GM18868 (cell line): ENCODE data around the gene LRRC27.

ENCODE experiments used
- ATAC-seq: cut with Tn5 transposase; IDR thresholded peaks from one replicate; pipeline ENCODE4 v1.9.1; 2021; ENCODE audit warnings: mild to moderate bottlenecking, moderate library complexity; ENCODE audit not compliant: unreplicated experiment

LRRC27 gene

DNA sequence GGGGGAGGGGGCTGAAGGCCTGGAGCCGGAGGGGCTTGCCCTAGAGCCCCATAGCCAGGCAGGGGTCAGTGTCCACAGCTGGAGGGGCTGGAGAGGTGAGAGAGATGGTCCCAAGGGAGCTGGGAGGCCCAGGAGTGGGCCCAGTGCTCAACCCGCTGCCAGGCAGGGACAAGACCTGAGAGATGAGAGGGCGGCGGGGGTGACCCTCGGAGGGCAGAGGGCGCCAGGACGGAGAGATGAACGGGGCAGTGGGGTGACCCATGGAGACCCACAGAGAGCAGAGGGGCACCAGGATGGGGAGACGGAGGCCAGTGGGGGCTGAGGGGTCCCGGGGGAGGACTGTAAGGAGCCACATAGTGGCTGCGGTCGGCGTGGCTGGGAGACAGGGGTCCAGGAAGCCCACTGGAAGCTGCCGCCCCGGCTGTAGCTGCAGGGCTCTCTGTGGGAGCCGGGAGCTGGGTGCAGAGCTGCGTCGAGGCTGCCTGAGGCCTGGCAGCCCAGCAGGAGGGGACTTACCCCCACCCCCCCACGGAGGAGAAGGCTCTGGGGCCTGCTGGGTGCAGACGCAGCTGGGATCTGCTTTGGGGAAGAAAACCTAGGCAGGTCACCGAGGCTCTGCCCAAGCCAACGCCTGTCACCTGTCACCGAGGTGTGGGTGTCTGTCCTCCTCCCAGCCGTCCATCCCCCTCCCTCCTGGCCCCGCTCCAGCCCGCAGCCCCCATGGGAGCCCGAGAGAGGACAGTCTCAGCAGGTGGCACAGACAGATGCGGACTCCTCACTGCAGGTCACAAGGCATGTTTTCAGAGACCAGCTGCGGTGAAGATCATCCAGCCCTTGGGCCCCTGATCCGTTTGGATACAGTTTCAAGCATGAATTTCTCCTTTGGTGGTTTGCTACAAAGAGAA lies 90.1 kb downstream of the LRRC27 start:
- ATAC-seq, result peak; percentile 38

DNA sequence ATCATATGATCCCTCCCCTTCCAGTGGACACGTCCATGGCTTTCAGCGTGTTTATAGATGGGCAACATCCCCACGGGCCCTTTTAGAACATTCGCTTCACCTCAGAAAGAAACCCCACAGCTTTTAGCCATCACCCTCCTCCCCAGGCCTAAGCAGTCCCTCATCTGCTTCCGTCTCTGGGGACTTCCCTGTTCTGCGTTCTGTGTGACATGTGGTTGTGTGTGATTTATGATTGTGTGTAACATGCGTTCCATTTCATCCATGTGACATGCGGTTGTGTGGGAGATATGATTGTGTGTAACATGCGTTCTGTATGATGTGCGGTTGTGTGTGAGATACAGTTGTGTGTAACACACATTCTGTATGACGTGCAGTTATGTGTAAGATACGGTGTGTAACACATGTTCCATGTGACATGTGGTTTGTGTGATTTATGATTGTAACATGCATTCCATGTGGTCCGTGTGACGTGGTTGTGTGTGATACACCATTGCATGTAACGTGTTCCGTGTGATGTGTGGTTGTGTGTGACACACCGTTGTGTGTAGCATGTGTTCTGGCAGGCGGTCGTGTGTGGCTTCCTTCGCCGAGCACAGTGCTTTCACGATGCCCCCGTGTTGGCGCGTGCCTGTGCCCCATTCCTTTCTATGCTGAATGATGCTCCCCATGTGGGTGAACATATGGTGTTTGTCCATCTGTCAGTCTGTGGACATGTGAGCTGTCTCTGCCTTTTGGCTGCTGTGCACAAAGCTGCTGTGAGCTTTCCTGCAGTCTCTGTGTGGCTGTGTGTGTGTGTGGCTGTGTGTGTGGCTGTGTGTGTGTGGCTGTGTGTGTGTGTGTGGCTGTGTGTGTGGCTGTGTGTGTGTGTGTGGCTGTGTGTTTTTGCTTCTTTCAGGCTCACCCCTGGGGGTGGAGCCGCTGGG lies 91.2 kb downstream of the LRRC27 start:
- ATAC-seq, result peak; percentile 44

DNA sequence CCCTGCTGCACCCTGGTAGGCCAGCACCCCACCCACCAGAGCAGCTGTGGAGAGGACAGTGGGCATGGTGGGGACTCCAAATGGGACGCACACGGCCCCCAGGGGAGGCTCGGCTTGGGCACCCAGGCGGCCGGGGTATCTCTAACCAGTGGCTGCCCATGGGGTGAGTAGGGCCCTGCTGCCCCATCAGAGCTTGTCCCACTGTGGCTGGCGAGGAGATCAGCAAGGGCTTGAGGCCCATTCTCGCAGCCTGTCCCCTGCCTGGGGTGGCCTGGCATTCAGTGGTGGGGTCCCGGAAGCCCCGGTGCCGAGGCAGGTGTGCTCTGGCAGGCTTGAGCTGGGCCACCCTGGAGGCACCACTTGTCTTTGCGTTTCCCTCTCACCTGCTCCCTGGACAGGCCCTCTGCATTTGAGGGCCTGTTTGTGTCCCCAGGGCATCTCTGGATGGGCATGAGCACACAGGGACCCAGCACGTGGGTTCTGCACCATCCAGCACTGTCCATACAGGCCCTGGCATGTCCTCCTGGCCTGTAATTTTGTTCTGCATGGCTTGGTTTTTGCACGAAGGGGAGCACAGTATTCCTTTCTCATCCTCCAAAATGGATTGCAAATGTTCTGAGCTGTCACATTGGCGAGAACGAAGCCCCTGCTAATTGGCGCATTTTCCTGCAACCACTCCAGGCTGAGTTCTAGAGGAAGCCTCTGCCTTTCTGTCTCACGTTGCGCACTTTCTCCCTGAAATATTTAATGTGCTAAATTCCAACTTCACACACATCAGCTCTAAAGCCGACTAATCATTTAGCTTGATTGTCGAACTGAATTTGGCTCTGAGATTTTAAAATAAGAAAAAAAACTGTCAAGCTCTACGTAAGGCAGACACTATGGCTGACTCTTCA lies 92.2 kb downstream of the LRRC27 start:
- ATAC-seq, result no peak

DNA sequence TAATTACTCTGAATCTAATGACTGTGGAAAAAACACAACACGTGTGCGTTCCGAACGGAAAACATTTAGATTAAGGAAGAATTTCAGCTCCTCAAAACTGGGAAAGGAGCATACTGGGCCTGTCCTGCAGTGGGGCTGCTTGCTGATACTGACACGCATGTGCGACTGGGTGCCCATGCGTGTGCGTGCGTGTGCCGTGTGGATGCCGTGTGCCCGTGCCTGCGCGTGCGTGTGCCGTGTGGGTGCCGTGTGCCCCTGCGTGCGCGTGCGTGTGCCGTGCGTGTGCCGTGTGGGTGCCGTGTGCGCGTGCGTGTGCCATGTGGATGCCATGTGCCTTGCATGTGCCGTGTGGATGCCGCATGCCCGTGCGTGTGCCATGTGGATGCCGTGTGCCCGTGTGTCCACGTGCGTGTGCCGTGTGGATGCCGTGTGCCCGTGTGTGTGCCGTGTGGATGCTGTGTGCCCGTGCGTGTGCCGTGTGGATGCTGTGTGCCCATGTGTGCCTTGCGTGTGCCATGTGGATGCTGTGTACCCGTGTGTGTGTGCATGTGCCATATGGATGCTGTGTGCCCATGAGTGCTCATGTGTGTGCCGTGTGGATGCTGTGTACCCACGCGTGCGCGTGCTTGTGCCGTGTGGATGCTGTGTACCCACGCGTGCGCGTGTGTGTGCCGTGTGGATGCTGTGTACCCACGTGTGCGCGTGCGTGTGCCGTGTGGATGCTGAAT lies 93.2 kb downstream of the LRRC27 start:
- ATAC-seq, result no peak

DNA sequence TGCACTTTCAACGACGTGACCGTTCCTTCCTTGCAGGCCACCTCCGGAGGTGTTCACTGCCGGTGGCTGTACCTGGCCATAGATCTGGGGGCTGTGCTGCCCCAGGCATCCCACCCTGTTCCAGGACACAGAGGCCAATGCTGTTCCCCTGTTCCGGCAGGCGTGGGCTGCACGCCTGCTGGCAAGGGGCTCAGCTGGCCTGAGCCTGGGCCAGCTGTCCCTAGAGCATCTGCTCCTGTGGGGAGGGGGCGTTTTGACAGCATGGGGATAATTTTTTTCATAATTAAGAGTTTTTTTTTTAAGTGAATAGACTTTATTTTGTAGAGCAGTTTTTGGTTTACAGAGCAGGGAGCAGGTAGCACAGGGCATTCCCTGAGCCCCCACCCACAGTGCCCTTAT lies 93.8 kb downstream of the LRRC27 start:
- no peak for ATAC-seq

DNA sequence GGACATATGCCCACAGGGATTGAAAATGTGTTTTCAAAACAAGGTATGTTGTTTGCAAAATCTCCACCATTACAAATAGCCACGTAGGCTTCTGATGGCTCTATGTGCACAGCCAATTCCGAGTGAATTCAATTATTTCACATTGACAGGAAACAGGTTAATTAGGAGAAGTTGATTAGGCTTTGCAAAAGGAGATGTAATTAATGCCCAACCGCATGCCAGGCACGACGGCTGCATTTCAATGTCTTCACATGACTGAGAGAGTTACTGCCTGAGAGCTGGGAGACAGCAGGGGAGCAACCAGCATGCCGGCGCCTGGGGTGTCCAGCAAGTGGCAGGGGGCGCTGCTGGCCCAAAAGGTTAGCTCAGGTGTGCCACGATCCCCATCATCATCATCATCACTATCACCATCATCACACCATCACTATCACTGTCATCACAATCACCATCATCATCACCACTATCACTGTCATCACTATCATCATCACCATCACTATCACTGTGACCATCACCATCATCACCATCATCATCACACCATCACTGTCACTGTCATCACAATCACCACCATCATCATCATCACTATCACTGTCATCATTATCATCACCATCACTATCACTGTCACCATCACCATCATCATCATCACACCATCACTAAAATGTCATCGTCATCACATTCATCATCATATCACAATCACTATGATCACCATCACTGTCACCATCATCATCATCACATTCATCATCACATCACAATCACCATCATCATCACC lies 95.2 kb downstream of the LRRC27 start:
- ATAC-seq, result no peak

DNA sequence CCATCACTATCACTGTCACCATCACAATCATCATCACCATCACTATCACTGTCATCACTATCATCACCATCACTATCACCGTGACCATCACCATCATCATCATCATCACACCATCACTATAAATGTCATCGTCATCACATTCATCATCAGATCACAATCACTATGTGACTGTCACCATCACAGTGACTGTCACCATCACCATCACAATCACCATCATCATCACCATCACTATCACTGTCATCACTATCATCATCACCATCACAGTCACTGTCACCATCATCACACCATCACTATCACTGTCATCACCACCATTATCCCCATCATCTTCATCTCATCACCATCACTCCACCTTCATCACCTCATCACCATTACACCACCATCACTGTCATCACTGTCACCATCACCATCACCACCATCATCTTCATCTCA lies 96.0 kb downstream of the LRRC27 start:
- no peak for ATAC-seq

DNA sequence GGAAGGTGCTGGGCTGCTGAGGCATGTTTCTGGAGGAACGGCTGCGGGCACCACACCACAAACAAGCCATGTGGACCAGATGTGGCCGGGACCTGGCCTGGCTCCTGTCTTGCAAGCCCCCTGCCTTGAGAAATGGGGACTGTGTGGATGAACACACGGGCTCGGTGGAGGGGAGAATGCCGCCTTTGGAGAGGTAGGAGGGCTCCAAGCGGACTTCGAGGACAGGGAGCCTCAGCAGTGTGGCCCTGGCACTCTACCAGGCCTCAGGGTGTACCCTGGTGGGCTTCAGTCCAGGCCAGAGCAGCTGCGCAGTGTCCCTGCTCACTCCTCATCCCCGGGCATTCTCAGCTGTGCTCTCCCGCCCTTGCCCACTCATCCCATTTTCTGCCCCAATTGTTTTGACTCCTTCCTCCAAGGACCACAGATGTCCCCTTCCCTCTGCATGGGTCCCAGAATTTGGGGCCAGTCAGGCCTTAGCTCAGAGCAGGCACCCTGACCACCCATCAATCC lies 96.5 kb downstream of the LRRC27 start:
- no peak for ATAC-seq
